GM18520 (cell line): ENCODE results near the gene DNAJC4.

Source experiments
- ATAC-seq: cut with Tn5 transposase; IDR thresholded peaks from one replicate; pipeline ENCODE4 v1.9.1; 2021; ENCODE audit not compliant: unreplicated experiment

Gene DNAJC4

DNA sequence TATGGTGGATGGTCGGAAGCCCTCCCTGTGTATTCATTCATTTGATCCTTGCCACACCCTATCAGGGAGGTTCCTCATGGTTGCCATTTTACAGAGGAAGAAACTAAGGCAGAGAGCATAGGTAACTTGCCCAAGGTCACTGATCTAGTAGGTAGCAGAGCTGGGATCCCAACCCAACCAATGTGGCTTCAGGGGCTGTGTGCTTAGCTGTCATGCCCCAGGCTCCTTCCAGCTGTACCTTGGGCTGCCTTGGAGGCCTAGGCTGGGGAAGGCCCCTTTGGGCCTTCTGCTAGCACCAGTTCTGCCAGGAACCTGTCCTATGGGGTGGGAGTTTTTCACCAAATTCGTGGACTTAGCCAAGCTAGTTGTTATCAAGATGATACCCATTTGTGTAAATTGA lies 45.5 kb downstream of the DNAJC4 start:
- ATAC-seq = no peak

DNA sequence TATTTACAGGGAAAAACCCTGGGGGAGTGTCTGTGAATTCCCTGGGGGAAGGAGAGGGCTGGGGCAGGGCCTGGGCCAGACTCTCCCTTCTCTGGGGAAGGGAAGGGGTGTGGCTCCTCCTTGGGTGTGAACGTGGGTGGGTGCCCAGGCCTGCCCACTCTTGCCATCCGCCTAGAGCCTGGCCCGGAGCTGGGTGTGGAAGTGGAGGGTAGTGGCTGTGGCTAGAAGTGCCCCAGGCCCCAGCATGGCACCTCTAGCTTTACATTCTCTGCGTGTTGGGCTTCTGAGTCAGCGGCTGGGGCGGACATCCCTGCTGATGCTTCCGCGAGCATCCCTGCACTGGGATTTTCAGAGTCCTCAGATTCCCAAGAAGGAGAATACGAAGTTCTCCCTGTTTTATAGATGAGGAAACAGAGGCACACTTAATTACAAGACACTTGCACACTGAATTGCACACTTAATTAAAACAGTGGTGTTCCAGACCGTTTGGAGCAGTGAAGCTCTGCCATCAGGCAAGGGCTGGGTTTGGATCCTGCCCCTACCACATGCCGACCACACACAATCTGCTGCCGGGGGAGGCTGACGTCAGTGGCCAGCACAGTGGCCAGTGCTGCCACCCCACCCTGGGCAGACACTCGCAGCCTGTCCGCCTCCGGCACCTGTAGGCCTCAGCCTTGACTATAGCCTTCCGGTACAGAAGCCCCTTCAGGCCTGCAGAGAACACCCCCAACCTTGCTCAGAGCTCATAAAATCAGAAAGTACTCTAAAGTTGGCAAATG lies 46.5 kb downstream of the DNAJC4 start:
- ATAC-seq = no peak

DNA sequence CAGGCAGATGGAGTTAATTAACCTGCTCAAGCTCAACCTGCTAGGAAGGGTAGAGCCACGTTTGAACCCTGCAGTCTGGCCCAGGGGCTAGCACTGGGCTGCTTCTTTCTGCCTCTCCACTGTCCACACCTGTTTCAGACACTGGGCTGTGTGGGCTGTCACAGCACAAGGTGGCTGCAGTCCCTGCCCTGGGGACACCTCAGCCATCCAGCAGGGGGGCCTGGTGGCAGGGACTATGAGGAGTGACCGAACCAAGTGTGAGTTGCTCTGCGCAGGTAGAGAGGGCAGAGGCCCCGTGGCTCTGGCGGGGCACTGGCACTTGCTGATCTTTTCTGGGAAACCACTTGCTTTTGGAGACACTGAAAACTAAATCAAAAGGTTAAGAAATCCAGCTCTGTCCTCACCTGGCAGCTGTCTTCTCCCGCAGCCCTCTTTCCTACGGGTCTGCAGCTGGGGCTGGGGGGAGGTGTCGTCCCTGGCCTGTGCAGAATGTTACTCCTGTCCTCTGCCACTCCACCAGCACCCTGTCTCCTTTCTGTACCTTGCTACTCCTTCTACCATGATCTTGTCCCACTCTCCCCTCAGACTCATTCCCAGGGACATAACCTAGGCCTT lies 48.3 kb downstream of the DNAJC4 start:
- no peak for ATAC-seq

DNA sequence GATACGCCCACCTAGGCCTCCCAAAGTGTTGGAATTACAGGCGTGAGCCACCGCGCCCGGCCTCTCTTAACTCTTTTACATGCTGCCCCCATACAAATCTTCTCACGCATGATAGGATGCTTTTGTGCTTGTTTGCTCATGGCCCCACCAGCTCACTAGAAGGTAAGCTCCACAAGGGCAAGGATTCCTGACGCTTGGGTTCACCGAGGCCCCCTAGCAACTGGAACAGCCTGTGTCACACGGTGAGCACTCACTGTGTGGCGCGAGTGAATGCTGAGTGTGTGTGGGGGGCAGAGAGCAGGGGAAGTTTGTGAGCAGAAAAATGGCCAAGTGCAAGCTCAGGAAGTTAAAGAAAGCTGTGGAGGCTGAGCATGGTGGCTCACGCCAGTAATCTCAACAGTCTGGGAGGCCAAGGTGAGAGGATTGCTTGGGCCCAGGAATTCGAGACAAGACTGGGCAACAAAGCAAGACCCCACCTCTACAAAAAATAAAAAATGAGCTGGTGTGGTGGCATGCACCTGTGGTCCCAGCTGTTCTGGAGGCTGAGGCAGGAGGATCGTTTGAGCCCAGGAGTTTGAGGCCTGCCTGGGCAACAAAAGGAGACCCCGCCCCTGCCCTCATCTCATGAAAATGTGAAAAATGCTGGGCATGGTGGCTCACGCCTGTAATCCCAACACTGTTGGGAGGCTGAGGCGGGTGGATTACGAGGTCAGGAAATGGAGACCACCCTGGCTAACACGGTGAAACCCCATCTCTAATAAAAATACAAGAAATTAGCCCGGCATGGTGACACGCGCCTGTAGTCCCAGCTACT lies 51.8 kb downstream of the DNAJC4 start:
- no peak for ATAC-seq

DNA sequence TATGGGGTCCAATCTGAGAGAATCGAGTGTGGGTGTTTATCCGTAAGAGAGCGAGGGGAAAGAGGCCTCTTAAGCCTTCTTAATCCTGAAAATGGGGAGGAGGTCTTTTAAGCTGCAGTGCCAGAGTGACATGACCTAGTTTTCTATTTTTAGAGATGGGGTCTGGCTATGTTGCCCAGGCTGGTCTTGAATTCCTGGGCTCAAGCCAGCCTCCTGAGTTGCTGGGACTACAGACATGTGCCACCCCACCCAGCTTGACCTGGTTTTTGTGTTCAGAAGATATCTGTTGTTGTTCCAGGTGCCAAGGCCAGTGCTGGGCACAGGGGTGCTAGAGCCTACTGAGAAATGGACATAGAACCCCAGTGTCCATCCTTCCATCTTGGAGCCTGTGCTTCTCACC lies 52.7 kb downstream of the DNAJC4 start:
- ATAC-seq = no peak
